H1 (cell line): Measurements from ENCODE around the gene TROAP. TPM values are rescaled to one million over a fixed set of nuclear protein-coding genes. Genes with fewer than 3 reads are reported as not detected.

ENCODE experiments used
- CTCF ChIA-PET: fragments of 300-600 bp; sonication (Branson Sonifier 250); formaldehyde crosslinking; loops from one replicate; lab custom pipeline; 2021; ENCODE audit not compliant: partially characterized antibody; lab: Charles Lee
- POLR2A ChIA-PET: fragments of 300-600 bp; sonication (Branson Sonifier 250); formaldehyde crosslinking; loops from one replicate; lab custom pipeline; 2021; ENCODE audit warnings: inconsistent platforms; ENCODE audit not compliant: partially characterized antibody; lab: Charles Lee
- DNase-seq, 2 experiments: peaks; one replicate each; pipeline versions ENCODE4 v3.0.0 to v3.0.0-alpha.2; 2010 to 2022; ENCODE audit warnings: low spot score in 2 of 2, low read depth in 1 of 2, mixed read lengths in 1 of 2
- FAIRE-seq: peaks from 2 replicates; lab custom pipeline; 2011; peaks lifted over from hg19 to GRCh38; lab: Jason Lieb, UNC
- H2AFZ ChIP-seq: 2 replicates; pipeline ENCODE4 v1.8.1; 2012; ENCODE audit warnings: low read length, inconsistent platforms
- H2AK5ac ChIP-seq: 2 replicates; pipeline ENCODE4 v1.6.1; 2013; ENCODE audit warnings: low read depth, low read length
- H2BK120ac ChIP-seq: replicated peaks from 2 replicates; pipeline ENCODE3; 2013; ENCODE audit warnings: low read depth, low read length, inconsistent platforms
- H2BK12ac ChIP-seq: 2 replicates; pipeline ENCODE4 v1.6.1; 2013; ENCODE audit warnings: low read depth, low read length
- H2BK15ac ChIP-seq: 2 replicates; pipeline ENCODE4 v1.6.1; 2013; ENCODE audit warnings: low read length
- H2BK20ac ChIP-seq: 2 replicates; pipeline ENCODE4 v1.6.1; 2013; ENCODE audit warnings: low read length
- H2BK5ac ChIP-seq: 2 replicates; pipeline ENCODE4 v1.6.1; 2013; ENCODE audit warnings: low read depth, low read length
- H3K14ac ChIP-seq: 2 replicates; pipeline ENCODE4 v1.6.1; 2013; ENCODE audit warnings: inconsistent platforms; ENCODE audit not compliant: insufficient read length
- H3K18ac ChIP-seq: 2 replicates; pipeline ENCODE4 v1.6.1; 2013; ENCODE audit warnings: low read length; ENCODE audit errors: extremely low read depth
- H3K23ac ChIP-seq: 2 replicates; pipeline ENCODE4 v1.6.1; 2013; ENCODE audit warnings: inconsistent platforms; ENCODE audit not compliant: insufficient read length
- H3K23me2 ChIP-seq: 2 replicates; pipeline ENCODE4 v1.6.1; 2013; ENCODE audit warnings: low read depth, low read length
- H3K27ac ChIP-seq: 2 replicates; pipeline ENCODE4 v1.6.1; 2011; ENCODE audit warnings: low read depth, low read length, inconsistent platforms
- H3K27me3 ChIP-seq, 4 experiments: replicated peaks in 1 of 4; 1 replicate in 1 of 4; 2 replicates in 3 of 4; pipeline versions ENCODE4 v1.6.1 to v1.8.1; 2011 to 2013; ENCODE audit warnings: low read length in 3 of 4, mild to moderate bottlenecking in 3 of 4, inconsistent platforms in 2 of 4, mixed read lengths in 2 of 4, moderate library complexity in 1 of 4; ENCODE audit not compliant: control insufficient read depth in 3 of 4, insufficient read depth in 3 of 4; ENCODE audit errors: extremely low read depth in 1 of 4
- H3K36me3 ChIP-seq, 4 experiments: 2 replicates each; pipeline versions ENCODE4 v1.6.1 to v1.8.1; 2011 to 2013; ENCODE audit warnings: mild to moderate bottlenecking in 4 of 4, low read length in 3 of 4, moderate library complexity in 2 of 4, control low read depth in 1 of 4, inconsistent platforms in 1 of 4; ENCODE audit not compliant: insufficient read depth in 4 of 4, control insufficient read depth in 2 of 4
- H3K4ac ChIP-seq: replicated peaks from 2 replicates; pipeline ENCODE3; 2013; ENCODE audit warnings: low read length, low read depth, mixed read lengths, inconsistent platforms; ENCODE audit not compliant: insufficient read length
- H3K4me1 ChIP-seq, 4 experiments: replicated peaks in 1 of 4; 1 replicate in 1 of 4; 2 replicates in 3 of 4; pipeline versions ENCODE4 v1.6.1 to v1.8.1; 2011 to 2013; ENCODE audit warnings: low read length in 3 of 4, inconsistent platforms in 2 of 4, mixed read lengths in 1 of 4; ENCODE audit not compliant: insufficient read depth in 4 of 4, control insufficient read depth in 3 of 4
- H3K4me2 ChIP-seq, 2 experiments: 2 replicates each; pipeline versions ENCODE4 v1.6.1 to v1.8.1; 2011 to 2013; ENCODE audit warnings: low read depth in 2 of 2, low read length in 2 of 2, control low read depth in 1 of 2, inconsistent platforms in 1 of 2, mild to moderate bottlenecking in 1 of 2; ENCODE audit not compliant: insufficient read depth in 1 of 2
- H3K4me3 ChIP-seq, 4 experiments: fragments of 200-600, 300-600 bp in 1 of 4; sonication (generic), shearing (Covaris generic), sonication (Bioruptor Twin) in 1 of 4; 2 replicates each; pipeline versions ENCODE4 v1.5.1 to v1.8.1; 2011 to 2016; ENCODE audit warnings: low read length in 4 of 4, low read depth in 3 of 4, control low read depth in 2 of 4, inconsistent platforms in 2 of 4, mild to moderate bottlenecking in 2 of 4, mixed read lengths in 1 of 4, moderate library complexity in 1 of 4; ENCODE audit not compliant: insufficient read depth in 2 of 4; ENCODE audit errors: extremely low read depth in 1 of 4
- H3K56ac ChIP-seq: replicated peaks from 2 replicates; pipeline ENCODE3; 2013; ENCODE audit warnings: low read depth, mild to moderate bottlenecking, mixed read lengths, low read length, inconsistent platforms; ENCODE audit not compliant: insufficient read length
- H3K79me1 ChIP-seq: 2 replicates; pipeline ENCODE4 v1.6.1; 2013; ENCODE audit warnings: low read depth, low read length, control low read depth
- H3K79me2 ChIP-seq, 2 experiments: 2 replicates each; pipeline versions ENCODE4 v1.6.1 to v1.8.1; 2012 to 2013; ENCODE audit warnings: low read length in 2 of 2, mild to moderate bottlenecking in 2 of 2, inconsistent platforms in 1 of 2; ENCODE audit not compliant: insufficient read depth in 2 of 2, control insufficient read depth in 1 of 2
- H3K9ac ChIP-seq, 4 experiments: replicated peaks in 1 of 4; 1 replicate in 1 of 4; 2 replicates in 3 of 4; pipeline versions ENCODE4 v1.6.1 to v1.8.1; 2011 to 2013; ENCODE audit warnings: low read depth in 3 of 4, low read length in 3 of 4, control low read depth in 2 of 4, mild to moderate bottlenecking in 2 of 4, moderate library complexity in 2 of 4, inconsistent platforms in 1 of 4; ENCODE audit errors: extremely low read depth in 1 of 4
- H3K9me3 ChIP-seq, 2 experiments: 2 replicates each; pipeline versions ENCODE4 v1.6.1 to v1.8.1; 2012 to 2013; ENCODE audit warnings: mild to moderate bottlenecking in 2 of 2, moderate library complexity in 2 of 2, control low read depth in 1 of 2, inconsistent platforms in 1 of 2, low read depth in 1 of 2, low read length in 1 of 2, mixed read lengths in 1 of 2; ENCODE audit not compliant: insufficient read depth in 2 of 2
- H4K20me1 ChIP-seq, 2 experiments: replicated peaks in 1 of 2; 2 replicates each; pipeline versions ENCODE3 to v1.8.1; 2011 to 2013; ENCODE audit warnings: inconsistent platforms in 2 of 2, low read length in 2 of 2, mild to moderate bottlenecking in 1 of 2; ENCODE audit not compliant: insufficient read depth in 2 of 2, control insufficient read depth in 1 of 2
- H4K5ac ChIP-seq: 2 replicates; pipeline ENCODE4 v1.6.1; 2013; ENCODE audit warnings: low read length, low read depth, mixed read lengths, inconsistent platforms; ENCODE audit not compliant: insufficient read length
- H4K8ac ChIP-seq: 2 replicates; pipeline ENCODE4 v1.8.0; 2013; ENCODE audit warnings: mild to moderate bottlenecking, moderate library complexity, low read length, inconsistent platforms; ENCODE audit not compliant: insufficient read depth; ENCODE audit errors: extremely low read depth
- H4K91ac ChIP-seq: replicated peaks from 2 replicates; pipeline ENCODE3; 2013; ENCODE audit warnings: low read length, mixed read lengths, inconsistent platforms; ENCODE audit not compliant: insufficient read length
- BACH1 ChIP-seq: IDR thresholded peaks from 2 replicates; pipeline ENCODE4 v1.6.1; 2012; ENCODE audit warnings: low read length, improper control_type of control experiment
- CHD2 ChIP-seq: IDR thresholded peaks from 2 replicates; pipeline ENCODE4 v1.6.1; 2012; ENCODE audit warnings: low read length, improper control_type of control experiment
- RAD21 ChIP-seq, 2 experiments: IDR thresholded peaks in 1 of 2; conservative IDR thresholded peaks in 1 of 2; 2 replicates each; pipeline ENCODE4 v1.6.1; 2011; ENCODE audit warnings: low read depth in 2 of 2, low read length in 2 of 2, improper control_type of control experiment in 1 of 2, inconsistent platforms in 1 of 2, mild to moderate bottlenecking in 1 of 2, moderate library complexity in 1 of 2
- RBBP5 ChIP-seq: IDR thresholded peaks from 2 replicates; pipeline ENCODE4 v1.7.1; 2012; ENCODE audit warnings: low read depth, mild to moderate bottlenecking, inconsistent platforms, low read length, moderate library complexity, borderline replicate concordance
- SP1 ChIP-seq: IDR thresholded peaks from 2 replicates; pipeline ENCODE4 v1.6.1; 2011; ENCODE audit warnings: low read depth, low read length
- SP2 ChIP-seq: IDR thresholded peaks from 2 replicates; pipeline ENCODE4 v1.6.1; 2012; ENCODE audit warnings: mild to moderate bottlenecking, low read length, inconsistent platforms
- TBP ChIP-seq: IDR thresholded peaks from 2 replicates; pipeline ENCODE4 v1.6.1; 2011; ENCODE audit warnings: low read depth, low read length, improper control_type of control experiment
- WGBS, 2 experiments: shearing (Covaris generic) in 1 of 2; methylation state at CpG; one replicate each; pipeline versions ENCODE4 v1.1.6 to v1.1.7; 2013 to 2015; ENCODE audit warnings: low lambda C conversion rate in 2 of 2, mixed read lengths in 2 of 2, inconsistent platforms in 1 of 2, low coverage in 1 of 2, missing lambda C conversion rate in 1 of 2; ENCODE audit not compliant: insufficient replicate concordance in 2 of 2, insufficient coverage in 1 of 2, insufficient read length in 1 of 2; ENCODE audit errors: extremely low coverage in 1 of 2, missing lambda C conversion rate in 1 of 2; 5-methylcytosine and 5-hydroxymethylcytosine counted together
- polyA plus RNA-seq, 7 experiments: library from polyadenylated mRNA; depleted of rRNA in 3 of 7; stranded (reverse) in 5 of 7; unstranded in 2 of 7; fragments of >200 nt in 5 of 7; fragments of 200-250 nt in 2 of 7; gene quantifications; 1 replicate in 5 of 7; 2 replicates in 1 of 7; 4 replicates in 1 of 7; pipeline versions ENCODE4 v1.2.1 to v1.2.3, GENCODE V29; 2011 to 2013; ENCODE audit warnings: missing spikeins in 2 of 7, mixed read lengths in 2 of 7
- total RNA-seq: library from RNA; stranded (reverse); fragmentation: NEBNext Ultra II Directional; extraction: Animal tissue kit (Norgen Biotek cat#: 25700); gene quantifications from 2 replicates; pipeline ENCODE4 v1.2.1, GENCODE V29; 2021

The TROAP gene
- total and polyA plus RNA-seq, 2 of the 8 experiments (the other 6 are each of a cell fraction or from before 2014, with no cell fraction given): 36.7 to 52.0 TPM

DNA sequence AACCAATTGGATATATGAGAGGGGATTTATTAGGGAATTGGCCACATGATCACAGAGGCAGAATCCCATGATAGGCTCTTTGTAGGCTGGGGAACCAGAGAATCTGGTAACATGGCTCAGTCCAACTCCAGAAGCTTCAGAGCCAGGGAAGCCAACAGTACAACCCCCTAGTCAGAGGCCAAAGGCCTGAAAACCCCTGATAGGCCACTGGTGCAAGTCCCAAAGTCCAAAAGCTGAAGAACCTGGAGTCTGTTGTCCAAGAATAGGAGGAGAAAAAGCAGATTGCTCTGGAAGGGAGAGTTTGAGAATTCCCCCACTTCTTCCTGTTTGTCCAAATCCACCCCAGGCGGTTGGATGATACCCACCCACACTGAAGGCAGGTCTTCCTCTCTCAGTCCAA, 8.2 kb upstream of the TROAP start:
- no peak overlapping the region for H3K23ac ChIP-seq
- no peak overlapping the region for H4K91ac ChIP-seq
- H2BK12ac ChIP-seq: no peak overlapping the region
- H2AFZ ChIP-seq: no peak overlapping the region; the same call in 1 of the 2 replicates
- no peaks in the 10 kb centered on the region for H3K23me2 ChIP-seq
- no peak overlapping the region for H3K4me2 ChIP-seq
- no peaks in the 10 kb centered on the region for H3K79me2 ChIP-seq
- no peak overlapping the region for H3K14ac ChIP-seq
- H3K9me3 ChIP-seq: no peaks in the 10 kb centered on the region
- no peak overlapping the region for H2BK20ac ChIP-seq
- no peak overlapping the region for H4K5ac ChIP-seq
- no peak overlapping the region for H2BK5ac ChIP-seq
- FAIRE-seq (no peak), DNase-seq (no peak)
- ChIA-PET POLR2A (no interaction called here), CTCF (interaction anchor here (1.3 kb wide), 1 partner anchor 27 kb away, joined by 4 read pairs; no protein-coding TSS in a partner anchor)
- no peak overlapping the region for H2BK15ac ChIP-seq
- no peak overlapping the region for H2AK5ac ChIP-seq
- 0 out of 7 replicates have a peak, but pooled peaks cover 0 to 2% (median 0%) of the 10 kb centered on the region in 4 experiments for H3K27me3 ChIP-seq
- H3K4ac ChIP-seq: no peak overlapping the region
- no peaks in the 10 kb centered on the region for H3K36me3 ChIP-seq
- H3K4me1 ChIP-seq: no peaks in the 10 kb centered on the region
- 50% methylated on average over 1 of the region's 1 CpG; no CpG with 5 or more reads in 1 of the 2 experiments for WGBS, 2 experiments
- H4K20me1 ChIP-seq: no peaks in the 10 kb centered on the region
- no peak overlapping the region for H3K4me3 ChIP-seq
- H4K8ac ChIP-seq: no peak overlapping the region
- TF ChIP-seq TBP (no peak), SP2 (no peak), CHD2 (no peak), BACH1 (no peak), RBBP5 (no peak), SP1 (no peak), RAD21 (IDR thresholded peaks at IDR 0.05 in 1 of 2, conservative IDR thresholded peaks at IDR 0.05 in 1 of 2; ENCODE audit: low read depth in 2 of 2, low read length in 2 of 2) (no peak)
- no peak overlapping the region for H3K27ac ChIP-seq
- no peak overlapping the region for H3K18ac ChIP-seq
- no peak overlapping the region for H3K56ac ChIP-seq
- no peak overlapping the region for H2BK120ac ChIP-seq
- no peaks in the 10 kb centered on the region for H3K79me1 ChIP-seq
- H3K9ac ChIP-seq: no peak overlapping the region
